GM19468 (cell line): ENCODE data around the gene PALD1.
"Not testable (repeated sequence)": the region's sequence is repeated elsewhere in the genome, so short reads cannot be mapped to it uniquely, and the experiment has no call there.

Experiments used
- ATAC-seq: cut with Tn5 transposase; IDR thresholded peaks from one replicate; pipeline ENCODE4 v1.9.1; 2021; ENCODE audit warnings: mild to moderate bottlenecking, moderate library complexity, moderate number of reproducible peaks; ENCODE audit not compliant: unreplicated experiment; ENCODE audit errors: extremely low read depth

The PALD1 gene

GRCh38 chr10:70480239-70480861 is 1.8 kb downstream of the PALD1 start:
- no peak for ATAC-seq

- ATAC-seq: no peak
These were observed 2.5 kb downstream of the PALD1 start for GRCh38 chr10:70481105-70481504.

- no peak for ATAC-seq
These were observed 3.4 kb downstream of the PALD1 start for GRCh38 chr10:70481831-70482530.

GRCh38 chr10:70482982-70483760 is 4.6 kb downstream of the PALD1 start:
- no peak for ATAC-seq

- not testable (repeated sequence) for ATAC-seq
These were observed 5.3 kb downstream of the PALD1 start for GRCh38 chr10:70483872-70484271.

GRCh38 chr10:70487824-70488223 is 9.3 kb downstream of the PALD1 start:
- ATAC-seq: no peak

GRCh38 chr10:70490142-70490541 is 11.6 kb downstream of the PALD1 start:
- no peak for ATAC-seq

GRCh38 chr10:70491614-70492013 is 13.0 kb downstream of the PALD1 start:
- no peak for ATAC-seq

GRCh38 chr10:70492786-70493659 is 14.5 kb downstream of the PALD1 start:
- no peak for ATAC-seq

- no peak for ATAC-seq
These were observed 15.2 kb downstream of the PALD1 start for GRCh38 chr10:70493660-70494234.

GRCh38 chr10:70494536-70494935 is 16.0 kb downstream of the PALD1 start:
- no peak for ATAC-seq

- no peak for ATAC-seq
These were observed 16.4 kb downstream of the PALD1 start for GRCh38 chr10:70494966-70495365.

GRCh38 chr10:70495691-70496261 is 17.2 kb downstream of the PALD1 start:
- no peak for ATAC-seq

GRCh38 chr10:70496341-70497119 is 18.0 kb downstream of the PALD1 start:
- ATAC-seq: no peak

GRCh38 chr10:70497120-70497545 is 18.6 kb downstream of the PALD1 start:
- ATAC-seq: no peak

- ATAC-seq: no peak
These were observed 20.6 kb downstream of the PALD1 start for GRCh38 chr10:70498970-70499835.

GRCh38 chr10:70499836-70500167 is 21.2 kb downstream of the PALD1 start:
- no peak for ATAC-seq

- no peak for ATAC-seq
These were observed 21.8 kb downstream of the PALD1 start for GRCh38 chr10:70500368-70500767.
